Stimulated activated CD4-positive, alpha-beta T cell treated with anti-CD3 and anti-CD28 coated beads, TNF-alpha, amount 100 ng/mL, for 48 hours (primary cell): ENCODE data around the gene ATRNL1.

Experiments used
- DNase-seq, 3 donors: peaks; one replicate each; pipeline ENCODE4 v3.0.0-alpha.2; 2020; ENCODE audit warnings: low read depth in 3 of 3

ATRNL1 gene

DNA sequence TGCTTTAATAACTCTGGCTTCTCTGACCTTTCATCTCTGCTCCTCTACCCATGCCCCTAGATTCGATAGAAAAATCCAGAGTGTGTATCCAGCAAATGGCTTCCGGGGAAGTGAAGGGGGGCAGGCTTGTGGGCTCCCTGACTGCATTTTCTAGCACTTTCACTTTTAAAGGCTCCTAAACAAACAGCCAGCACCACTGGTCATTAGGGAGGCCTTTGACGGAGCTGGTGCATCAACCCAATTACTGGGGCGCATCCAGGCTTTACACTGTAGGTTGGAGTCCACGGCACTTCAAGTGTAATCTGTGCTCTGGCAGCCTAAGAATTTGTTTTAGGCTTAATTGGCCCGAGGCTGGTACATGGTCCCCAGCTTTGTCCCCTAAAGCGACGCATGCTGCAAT, 887.9 kb downstream of the ATRNL1 start:
- no peak for DNase-seq

DNA sequence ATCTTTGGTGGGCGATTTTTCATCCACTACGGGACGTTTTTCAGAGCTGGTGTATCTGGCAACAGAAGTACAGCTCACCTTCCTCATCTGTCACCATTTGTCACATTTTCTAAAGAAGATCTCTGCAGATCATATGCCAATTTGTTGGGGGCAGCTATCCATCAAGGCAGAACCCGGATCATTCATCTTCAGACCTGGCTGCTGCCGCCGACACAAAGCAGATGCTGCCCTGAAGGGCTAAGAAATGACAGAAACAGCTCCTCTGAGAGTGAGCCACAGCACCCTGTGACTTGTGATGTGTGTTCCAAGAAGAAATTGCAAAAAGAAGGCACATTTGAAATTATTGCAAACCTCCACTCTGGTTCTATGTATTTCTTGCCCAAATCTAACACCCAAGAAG, 888.9 kb downstream of the ATRNL1 start:
- DNase-seq, result no peak

DNA sequence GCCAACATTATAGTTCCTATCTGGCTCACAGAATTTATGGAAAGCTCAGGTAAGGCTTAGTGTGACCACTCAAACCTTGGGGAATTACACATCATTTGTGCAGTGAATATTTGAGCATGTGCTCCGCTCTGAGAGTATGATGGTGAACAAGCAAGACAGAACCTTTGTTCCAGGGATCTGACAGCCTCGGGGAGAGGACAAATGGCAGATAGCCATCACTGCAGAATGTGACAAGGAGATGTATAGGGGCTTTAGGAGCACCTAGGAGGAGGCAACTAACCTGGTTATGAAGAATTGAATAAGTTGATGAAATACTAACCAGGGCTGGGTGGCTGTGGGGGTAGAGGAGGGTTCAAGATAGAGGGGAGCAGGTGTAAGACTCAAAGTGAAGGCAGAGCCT, 889.4 kb downstream of the ATRNL1 start:
- no peak for DNase-seq

- DNase-seq, result no peak
These were observed 892.6 kb downstream of the ATRNL1 start for GRCh38 chr10:115985786-115986185.

- no peak for DNase-seq
These were observed 895.2 kb downstream of the ATRNL1 start for GRCh38 chr10:115988380-115988779.

DNA sequence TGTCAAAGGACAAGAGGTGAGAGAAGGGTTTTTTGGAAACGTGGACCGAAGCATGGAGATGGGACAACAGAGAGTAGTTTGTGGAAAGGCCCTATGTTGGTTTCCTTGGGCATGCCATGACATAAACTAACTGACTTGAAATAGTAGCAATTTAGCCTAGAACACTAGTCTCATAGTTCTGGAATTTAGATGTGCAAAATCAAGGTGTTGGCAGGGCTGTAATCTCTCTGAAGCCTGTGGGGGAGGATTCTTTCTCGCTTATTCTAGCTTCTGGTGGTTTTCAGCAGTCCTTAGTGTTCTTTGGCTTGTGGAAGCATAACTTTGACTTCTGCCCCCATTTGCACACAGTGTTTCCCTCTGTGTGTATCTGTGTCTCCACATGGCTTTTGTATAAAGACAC, 896.5 kb downstream of the ATRNL1 start:
- DNase-seq, result no peak

DNA sequence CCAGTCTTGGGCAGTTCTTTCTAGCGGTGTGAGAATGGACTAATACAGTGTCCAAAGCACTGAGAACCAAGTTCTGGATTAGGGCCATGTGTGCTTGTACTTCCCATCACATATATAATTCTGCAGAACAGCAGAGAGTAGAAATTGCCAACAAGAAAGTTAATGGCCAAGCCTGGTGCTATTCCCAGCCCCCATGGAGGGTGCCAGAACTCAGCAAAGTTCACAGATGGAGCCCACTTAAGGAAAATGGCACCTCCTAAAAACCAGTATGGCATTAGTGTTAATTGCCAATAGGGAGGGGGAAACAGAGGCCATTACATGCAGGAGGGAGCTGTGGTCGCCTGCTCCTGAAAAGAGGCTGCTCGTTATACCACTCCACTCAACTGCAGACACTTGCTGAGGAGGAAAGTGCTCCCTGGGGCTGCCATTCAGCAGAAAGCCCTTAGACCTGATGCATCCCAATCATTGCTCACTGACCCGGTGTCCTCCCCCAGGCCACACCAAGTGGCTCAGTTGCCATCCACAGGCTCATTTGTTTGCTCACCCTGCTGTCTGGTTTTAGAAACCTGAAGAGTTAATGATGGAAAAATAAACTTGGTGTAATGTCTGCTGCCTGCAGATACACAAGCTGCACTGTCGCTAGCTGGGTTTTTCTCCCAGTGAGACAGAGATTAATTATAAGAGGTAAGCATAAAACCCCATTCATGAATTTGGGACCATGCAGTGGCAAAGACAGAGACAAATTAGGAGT, 899.2 kb downstream of the ATRNL1 start:
- DNase-seq, result no peak

DNA sequence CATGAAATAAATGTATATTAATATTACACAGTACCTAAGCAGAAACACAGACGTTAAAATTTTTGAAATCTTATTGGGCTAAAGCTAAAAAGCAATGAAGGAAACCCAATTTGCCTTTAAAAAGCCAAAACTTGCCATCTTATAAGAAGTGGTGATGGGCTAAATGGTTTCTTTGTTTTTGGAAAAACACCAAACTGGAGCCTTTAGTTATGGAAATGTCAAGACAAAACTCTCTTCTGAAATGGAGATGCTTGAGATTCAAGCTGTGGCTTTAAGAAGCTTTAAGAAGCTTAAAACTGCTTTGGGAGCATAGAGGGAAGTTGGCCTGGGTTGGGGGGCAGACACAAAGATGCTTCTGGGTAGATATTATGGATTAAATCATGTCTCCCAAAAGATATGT, 902.9 kb downstream of the ATRNL1 start:
- DNase-seq, result no peak

GRCh38 chr10:115998301-115998700, 905.1 kb downstream of the ATRNL1 start:
- no peak for DNase-seq
